Measurements from ENCODE around the gene RNASE12. TPM values are rescaled to one million over a fixed set of nuclear protein-coding genes. Genes with fewer than 3 reads are reported as not detected.

Gene RNASE12
- total and polyA plus RNA-seq, 2 experiments from 2014 or later = not detected

- H3K79me2 ChIP-seq (replicated peaks; ENCODE audit: insufficient read depth) = no peaks in the 10 kb centered on the region
- no peaks in the 10 kb centered on the region for H4K20me1 ChIP-seq (replicated peaks; ENCODE audit: insufficient read depth)
- TF ChIP-seq EZH2phosphoT487 (IDR thresholded peaks at IDR 0.05; ENCODE audit: unreplicated experiment) = no peak
- no peak for TF ChIP-seq ZNF114 (CRISPR knock-in tag; IDR thresholded peaks at IDR 0.05)
- no peak for TF ChIP-seq CREB1 (CRISPR knock-in tag; IDR thresholded peaks at IDR 0.05; ENCODE audit: low read depth)
- TF ChIP-seq NANOG (IDR thresholded peaks at IDR 0.05; ENCODE audit: borderline replicate concordance) = no peak
- TF ChIP-seq, protein P1, sequence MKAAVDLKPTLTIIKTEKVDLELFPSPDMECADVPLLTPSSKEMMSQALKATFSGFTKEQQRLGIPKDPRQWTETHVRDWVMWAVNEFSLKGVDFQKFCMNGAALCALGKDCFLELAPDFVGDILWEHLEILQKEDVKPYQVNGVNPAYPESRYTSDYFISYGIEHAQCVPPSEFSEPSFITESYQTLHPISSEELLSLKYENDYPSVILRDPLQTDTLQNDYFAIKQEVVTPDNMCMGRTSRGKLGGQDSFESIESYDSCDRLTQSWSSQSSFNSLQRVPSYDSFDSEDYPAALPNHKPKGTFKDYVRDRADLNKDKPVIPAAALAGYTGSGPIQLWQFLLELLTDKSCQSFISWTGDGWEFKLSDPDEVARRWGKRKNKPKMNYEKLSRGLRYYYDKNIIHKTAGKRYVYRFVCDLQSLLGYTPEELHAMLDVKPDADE (IDR thresholded peaks at IDR 0.05) = no peak
- no peak for TF ChIP-seq ZNF462 (CRISPR knock-in tag; IDR thresholded peaks at IDR 0.05)
- TF ChIP-seq, protein P2, sequence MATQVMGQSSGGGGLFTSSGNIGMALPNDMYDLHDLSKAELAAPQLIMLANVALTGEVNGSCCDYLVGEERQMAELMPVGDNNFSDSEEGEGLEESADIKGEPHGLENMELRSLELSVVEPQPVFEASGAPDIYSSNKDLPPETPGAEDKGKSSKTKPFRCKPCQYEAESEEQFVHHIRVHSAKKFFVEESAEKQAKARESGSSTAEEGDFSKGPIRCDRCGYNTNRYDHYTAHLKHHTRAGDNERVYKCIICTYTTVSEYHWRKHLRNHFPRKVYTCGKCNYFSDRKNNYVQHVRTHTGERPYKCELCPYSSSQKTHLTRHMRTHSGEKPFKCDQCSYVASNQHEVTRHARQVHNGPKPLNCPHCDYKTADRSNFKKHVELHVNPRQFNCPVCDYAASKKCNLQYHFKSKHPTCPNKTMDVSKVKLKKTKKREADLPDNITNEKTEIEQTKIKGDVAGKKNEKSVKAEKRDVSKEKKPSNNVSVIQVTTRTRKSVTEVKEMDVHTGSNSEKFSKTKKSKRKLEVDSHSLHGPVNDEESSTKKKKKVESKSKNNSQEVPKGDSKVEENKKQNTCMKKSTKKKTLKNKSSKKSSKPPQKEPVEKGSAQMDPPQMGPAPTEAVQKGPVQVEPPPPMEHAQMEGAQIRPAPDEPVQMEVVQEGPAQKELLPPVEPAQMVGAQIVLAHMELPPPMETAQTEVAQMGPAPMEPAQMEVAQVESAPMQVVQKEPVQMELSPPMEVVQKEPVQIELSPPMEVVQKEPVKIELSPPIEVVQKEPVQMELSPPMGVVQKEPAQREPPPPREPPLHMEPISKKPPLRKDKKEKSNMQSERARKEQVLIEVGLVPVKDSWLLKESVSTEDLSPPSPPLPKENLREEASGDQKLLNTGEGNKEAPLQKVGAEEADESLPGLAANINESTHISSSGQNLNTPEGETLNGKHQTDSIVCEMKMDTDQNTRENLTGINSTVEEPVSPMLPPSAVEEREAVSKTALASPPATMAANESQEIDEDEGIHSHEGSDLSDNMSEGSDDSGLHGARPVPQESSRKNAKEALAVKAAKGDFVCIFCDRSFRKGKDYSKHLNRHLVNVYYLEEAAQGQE (IDR thresholded peaks at IDR 0.05; ENCODE audit: unreplicated experiment) = no peak
- no peak for TF ChIP-seq POLR2AphosphoS5 (IDR thresholded peaks at IDR 0.05; ENCODE audit: low read depth)
- no peak for TF ChIP-seq ZNF331 (CRISPR knock-in tag; IDR thresholded peaks at IDR 0.05; ENCODE audit: low read depth)
- TF ChIP-seq EZH2 (IDR thresholded peaks at IDR 0.05; ENCODE audit: low read depth, unreplicated experiment) = no peak
- TF ChIP-seq JUNB (IDR thresholded peaks at IDR 0.05; ENCODE audit: unreplicated experiment) = no peak
- no peak for TF ChIP-seq CTCF (conservative IDR thresholded peaks at IDR 0.05; ENCODE audit: low read depth in 2 of 2)
- no peak within 1 kb of the TSS for H2AFZ ChIP-seq
- no peaks in the 10 kb centered on the region for H3K9me3 Mint-ChIP-seq
- peak within 1 kb of the TSS; percentile 92 for H3K27ac Mint-ChIP-seq
- ATAC-seq (no peak), DNase-seq (ENCODE audit: low spot score) (peak; percentile 36)
- H3K27me3 Mint-ChIP-seq (ENCODE audit: insufficient read depth, low read depth, poor library complexity) = no peaks in the 10 kb centered on the region
- H3K4me3 ChIP-seq = 0 out of 2 replicates have a peak within 1 kb of the TSS, but pooled peaks have one; percentile 6
- H3K36me3 ChIP-seq (ENCODE audit: insufficient read depth) = no peaks in the 10 kb centered on the region
- H3K36me3 Mint-ChIP-seq (ENCODE audit: low read depth) = no peaks in the 10 kb centered on the region
- H3K4me2 ChIP-seq = peak within 1 kb of the TSS; percentile 48
- peaks cover 13% of the 10 kb centered on the region for H3F3A ChIP-seq (replicated peaks; ENCODE audit: low read depth)
- peaks cover 41% of the 10 kb centered on the region for H3K4me1 ChIP-seq (ENCODE audit: insufficient read depth)
- peaks cover 42% of the 10 kb centered on the region for H3K4me1 Mint-ChIP-seq
- H3K9me2 ChIP-seq (ENCODE audit: insufficient read depth) = no peaks in the 10 kb centered on the region
- peak within 1 kb of the TSS; percentile 21; the same call in 1 of the 3 replicates for H3K4me3 Mint-ChIP-seq
- peak within 1 kb of the TSS; percentile 91 for H3K27ac ChIP-seq (ENCODE audit: low read depth)
- no peaks in the 10 kb centered on the region for H3K27me3 ChIP-seq (ENCODE audit: insufficient read depth)
Measured at GRCh38 chr14:20560961-20561360, 30.2 kb downstream of the RNASE12 start, which contains the start of gene RNASE9. Gene RNASE9, minus strand, starts transcription at chr14:20561047.

Measured in GM23338 (cell line).